Suprapubic skin (tissue), 4 donors: ENCODE data around the gene SH3BGR.

ENCODE experiments used
- EP300 ChIP-seq: sonication (generic); formaldehyde crosslinking; IDR thresholded peaks from one replicate; pipeline ENCODE4 v1.6.1; 2017; ENCODE audit warnings: antibody characterized with exemption
- POLR2A ChIP-seq, 2 donors: fragments of 450-650 bp; IDR thresholded peaks; one replicate each; pipeline ENCODE4 v1.6.1; 2017; ENCODE audit warnings: antibody characterized with exemption in 2 of 2, mild to moderate bottlenecking in 2 of 2, moderate library complexity in 2 of 2
- POLR2AphosphoS5 ChIP-seq, 3 donors: sonication (generic); formaldehyde crosslinking; IDR thresholded peaks; one replicate each; pipeline ENCODE4 v1.6.1; 2017; ENCODE audit warnings: antibody characterized with exemption in 3 of 3
- TF ChIP-seq, protein P1 (sequence below), 2 donors: fragments of 200-600 bp in 1 of 2; fragments of 450-650 bp in 1 of 2; sonication (generic) in 1 of 2; IDR thresholded peaks; one replicate each; pipeline ENCODE4 v1.5.1; 2016 to 2019; ENCODE audit warnings: antibody characterized with exemption in 2 of 2, mild to moderate bottlenecking in 1 of 2, moderate library complexity in 1 of 2

DNA sequence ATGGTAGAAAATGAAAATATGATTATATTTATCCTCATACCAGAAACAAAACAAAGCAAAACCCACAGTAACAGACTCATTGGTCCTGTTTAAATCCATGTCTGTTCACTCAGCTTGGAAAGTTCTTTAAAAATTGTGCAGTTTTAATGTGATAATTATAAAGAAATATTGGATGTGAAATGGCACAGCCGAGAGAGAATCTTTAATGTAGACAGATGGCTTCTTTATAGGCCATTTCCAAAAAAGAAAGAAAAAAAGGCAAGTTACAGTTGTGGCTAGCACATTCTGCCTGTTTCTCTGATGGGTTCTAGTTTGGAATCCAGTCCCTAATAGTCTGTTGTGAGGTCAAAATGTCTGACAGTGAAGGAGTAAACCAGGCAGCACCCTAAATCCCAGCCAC lies 62.0 kb downstream of the SH3BGR start:
- no peak for TF ChIP-seq POLR2A (IDR thresholded peaks at IDR 0.05)
- TF ChIP-seq, protein P1, sequence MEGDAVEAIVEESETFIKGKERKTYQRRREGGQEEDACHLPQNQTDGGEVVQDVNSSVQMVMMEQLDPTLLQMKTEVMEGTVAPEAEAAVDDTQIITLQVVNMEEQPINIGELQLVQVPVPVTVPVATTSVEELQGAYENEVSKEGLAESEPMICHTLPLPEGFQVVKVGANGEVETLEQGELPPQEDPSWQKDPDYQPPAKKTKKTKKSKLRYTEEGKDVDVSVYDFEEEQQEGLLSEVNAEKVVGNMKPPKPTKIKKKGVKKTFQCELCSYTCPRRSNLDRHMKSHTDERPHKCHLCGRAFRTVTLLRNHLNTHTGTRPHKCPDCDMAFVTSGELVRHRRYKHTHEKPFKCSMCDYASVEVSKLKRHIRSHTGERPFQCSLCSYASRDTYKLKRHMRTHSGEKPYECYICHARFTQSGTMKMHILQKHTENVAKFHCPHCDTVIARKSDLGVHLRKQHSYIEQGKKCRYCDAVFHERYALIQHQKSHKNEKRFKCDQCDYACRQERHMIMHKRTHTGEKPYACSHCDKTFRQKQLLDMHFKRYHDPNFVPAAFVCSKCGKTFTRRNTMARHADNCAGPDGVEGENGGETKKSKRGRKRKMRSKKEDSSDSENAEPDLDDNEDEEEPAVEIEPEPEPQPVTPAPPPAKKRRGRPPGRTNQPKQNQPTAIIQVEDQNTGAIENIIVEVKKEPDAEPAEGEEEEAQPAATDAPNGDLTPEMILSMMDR (IDR thresholded peaks at IDR 0.05): no peak
- no peak for TF ChIP-seq EP300
- TF ChIP-seq POLR2AphosphoS5 (IDR thresholded peaks at IDR 0.05): no peak
